ENCODE data around the gene OR10G7.

DNA sequence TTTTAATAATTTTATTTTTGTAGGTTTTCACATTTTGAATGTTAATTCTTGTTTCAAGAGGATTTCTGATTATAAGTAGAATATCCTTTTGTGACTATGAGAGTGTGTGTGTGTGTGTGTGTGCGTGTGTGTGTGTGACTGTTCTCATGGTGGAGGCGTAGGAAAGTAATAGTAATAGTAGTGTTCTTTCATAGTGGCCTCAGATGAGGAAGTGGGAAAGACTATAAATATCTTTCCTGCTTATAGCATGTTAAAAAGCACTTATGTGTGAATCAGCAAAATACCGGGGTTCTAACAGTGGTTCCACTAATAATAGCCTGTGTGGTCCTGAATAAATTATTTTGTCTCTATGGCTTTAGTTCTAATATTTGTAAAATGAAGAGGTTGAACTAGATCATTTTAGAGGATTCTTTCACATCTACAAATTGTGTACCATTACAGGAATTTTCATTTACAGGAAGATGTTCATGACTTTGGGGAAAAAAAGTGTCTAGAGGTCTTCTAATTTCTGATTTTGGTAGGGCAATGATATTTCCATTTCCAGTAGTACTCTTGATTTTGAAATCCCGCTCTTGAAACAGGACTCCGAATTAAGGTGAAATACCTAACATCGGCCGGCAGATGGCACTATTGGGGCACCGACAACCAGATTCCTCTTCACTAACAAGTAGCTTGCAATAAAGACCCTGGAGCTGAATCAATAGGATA lies 29.9 kb upstream of the OR10G7 start:
- TF ChIP-seq TAF1 (CRISPR knock-in tag; IDR thresholded peaks at IDR 0.05) (no peak), POLR2A (IDR thresholded peaks at IDR 0.05; ENCODE audit: insufficient read depth in 1 of 2, low read depth in 2 of 2, low read length in 2 of 2) (no peak), ZNF251 (CRISPR knock-in tag; IDR thresholded peaks at IDR 0.05) (no peak), ZNF12 (CRISPR knock-in tag; IDR thresholded peaks at IDR 0.05) (no peak), CEBPG (CRISPR knock-in tag; IDR thresholded peaks at IDR 0.05) (no peak), ZSCAN31 (CRISPR knock-in tag; IDR thresholded peaks at IDR 0.05; ENCODE audit: low read depth) (no peak), REPIN1 (CRISPR knock-in tag; IDR thresholded peaks at IDR 0.05; ENCODE audit: borderline replicate concordance, low read depth) (no peak), ZNF138 (CRISPR knock-in tag; IDR thresholded peaks at IDR 0.05; ENCODE audit: low read depth) (no peak), FOXJ3 (CRISPR knock-in tag; IDR thresholded peaks at IDR 0.05; ENCODE audit: borderline replicate concordance) (no peak), FOXP1 (IDR thresholded peaks at IDR 0.05) (no peak), FOXP1 (CRISPR knock-in tag; IDR thresholded peaks at IDR 0.05) (no peak), POLR2AphosphoS5 (IDR thresholded peaks at IDR 0.05; ENCODE audit: low read depth, low read length) (no peak)
- TF ChIP-seq, protein P1, sequence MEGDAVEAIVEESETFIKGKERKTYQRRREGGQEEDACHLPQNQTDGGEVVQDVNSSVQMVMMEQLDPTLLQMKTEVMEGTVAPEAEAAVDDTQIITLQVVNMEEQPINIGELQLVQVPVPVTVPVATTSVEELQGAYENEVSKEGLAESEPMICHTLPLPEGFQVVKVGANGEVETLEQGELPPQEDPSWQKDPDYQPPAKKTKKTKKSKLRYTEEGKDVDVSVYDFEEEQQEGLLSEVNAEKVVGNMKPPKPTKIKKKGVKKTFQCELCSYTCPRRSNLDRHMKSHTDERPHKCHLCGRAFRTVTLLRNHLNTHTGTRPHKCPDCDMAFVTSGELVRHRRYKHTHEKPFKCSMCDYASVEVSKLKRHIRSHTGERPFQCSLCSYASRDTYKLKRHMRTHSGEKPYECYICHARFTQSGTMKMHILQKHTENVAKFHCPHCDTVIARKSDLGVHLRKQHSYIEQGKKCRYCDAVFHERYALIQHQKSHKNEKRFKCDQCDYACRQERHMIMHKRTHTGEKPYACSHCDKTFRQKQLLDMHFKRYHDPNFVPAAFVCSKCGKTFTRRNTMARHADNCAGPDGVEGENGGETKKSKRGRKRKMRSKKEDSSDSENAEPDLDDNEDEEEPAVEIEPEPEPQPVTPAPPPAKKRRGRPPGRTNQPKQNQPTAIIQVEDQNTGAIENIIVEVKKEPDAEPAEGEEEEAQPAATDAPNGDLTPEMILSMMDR (CRISPR knock-in tag; IDR thresholded peaks at IDR 0.05), result peak; percentile 72
- TF ChIP-seq, protein P2, sequence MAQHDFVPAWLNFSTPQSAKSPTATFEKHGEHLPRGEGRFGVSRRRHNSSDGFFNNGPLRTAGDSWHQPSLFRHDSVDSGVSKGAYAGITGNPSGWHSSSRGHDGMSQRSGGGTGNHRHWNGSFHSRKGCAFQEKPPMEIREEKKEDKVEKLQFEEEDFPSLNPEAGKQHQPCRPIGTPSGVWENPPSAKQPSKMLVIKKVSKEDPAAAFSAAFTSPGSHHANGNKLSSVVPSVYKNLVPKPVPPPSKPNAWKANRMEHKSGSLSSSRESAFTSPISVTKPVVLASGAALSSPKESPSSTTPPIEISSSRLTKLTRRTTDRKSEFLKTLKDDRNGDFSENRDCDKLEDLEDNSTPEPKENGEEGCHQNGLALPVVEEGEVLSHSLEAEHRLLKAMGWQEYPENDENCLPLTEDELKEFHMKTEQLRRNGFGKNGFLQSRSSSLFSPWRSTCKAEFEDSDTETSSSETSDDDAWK (CRISPR knock-in tag; IDR thresholded peaks at IDR 0.05), result no peak
- TF ChIP-seq, protein P3, sequence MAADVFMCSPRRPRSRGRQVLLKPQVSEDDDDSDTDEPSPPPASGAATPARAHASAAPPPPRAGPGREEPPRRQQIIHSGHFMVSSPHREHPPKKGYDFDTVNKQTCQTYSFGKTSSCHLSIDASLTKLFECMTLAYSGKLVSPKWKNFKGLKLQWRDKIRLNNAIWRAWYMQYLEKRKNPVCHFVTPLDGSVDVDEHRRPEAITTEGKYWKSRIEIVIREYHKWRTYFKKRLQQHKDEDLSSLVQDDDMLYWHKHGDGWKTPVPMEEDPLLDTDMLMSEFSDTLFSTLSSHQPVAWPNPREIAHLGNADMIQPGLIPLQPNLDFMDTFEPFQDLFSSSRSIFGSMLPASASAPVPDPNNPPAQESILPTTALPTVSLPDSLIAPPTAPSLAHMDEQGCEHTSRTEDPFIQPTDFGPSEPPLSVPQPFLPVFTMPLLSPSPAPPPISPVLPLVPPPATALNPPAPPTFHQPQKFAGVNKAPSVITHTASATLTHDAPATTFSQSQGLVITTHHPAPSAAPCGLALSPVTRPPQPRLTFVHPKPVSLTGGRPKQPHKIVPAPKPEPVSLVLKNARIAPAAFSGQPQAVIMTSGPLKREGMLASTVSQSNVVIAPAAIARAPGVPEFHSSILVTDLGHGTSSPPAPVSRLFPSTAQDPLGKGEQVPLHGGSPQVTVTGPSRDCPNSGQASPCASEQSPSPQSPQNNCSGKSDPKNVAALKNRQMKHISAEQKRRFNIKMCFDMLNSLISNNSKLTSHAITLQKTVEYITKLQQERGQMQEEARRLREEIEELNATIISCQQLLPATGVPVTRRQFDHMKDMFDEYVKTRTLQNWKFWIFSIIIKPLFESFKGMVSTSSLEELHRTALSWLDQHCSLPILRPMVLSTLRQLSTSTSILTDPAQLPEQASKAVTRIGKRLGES (CRISPR knock-in tag; IDR thresholded peaks at IDR 0.05; ENCODE audit: borderline replicate concordance), result no peak
